Testis (tissue), 2 donors: ENCODE measurements around the gene TBC1D4.

ENCODE experiments used
- CTCF ChIP-seq, 3 experiments: fragments of 450-650 bp in 2 of 3; fragments of 200-600 bp in 1 of 3; sonication (generic) in 1 of 3; IDR thresholded peaks; one replicate each; pipeline ENCODE4 v1.5.1; 2016 to 2019; ENCODE audit warnings: antibody characterized with exemption in 3 of 3, mild to moderate bottlenecking in 2 of 3, moderate library complexity in 1 of 3
- POLR2A ChIP-seq: fragments of 450-650 bp; IDR thresholded peaks from one replicate; pipeline ENCODE4 v1.6.1; 2017; ENCODE audit warnings: antibody characterized with exemption, mild to moderate bottlenecking, moderate library complexity

- TF ChIP-seq CTCF (IDR thresholded peaks at IDR 0.05), result no peak
- no peak for TF ChIP-seq POLR2A
These were observed 163.7 kb downstream of the TBC1D4 start for GRCh38 chr13:75318138-75318833.
